Fibroblast of peridontal ligament (primary cell): ENCODE data around the gene SCYGR8.
A peak's percentile ranks its signal among the peaks of the same experiment; 100 is the strongest.
"Not testable (repeated sequence)": the region's sequence is repeated elsewhere in the genome, so short reads cannot be mapped to it uniquely, and the experiment has no call there.

Source experiments
- DNase-seq: peaks from one replicate; pipeline ENCODE4 v3.0.0-alpha.2; 2010; ENCODE audit errors: extremely low read depth

SCYGR8 gene, protein sequence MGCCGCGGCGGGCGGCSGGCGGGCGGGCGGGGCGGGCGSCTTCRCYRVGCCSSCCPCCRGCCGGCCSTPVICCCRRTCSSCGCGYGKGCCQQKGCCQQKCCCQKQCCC

DNA sequence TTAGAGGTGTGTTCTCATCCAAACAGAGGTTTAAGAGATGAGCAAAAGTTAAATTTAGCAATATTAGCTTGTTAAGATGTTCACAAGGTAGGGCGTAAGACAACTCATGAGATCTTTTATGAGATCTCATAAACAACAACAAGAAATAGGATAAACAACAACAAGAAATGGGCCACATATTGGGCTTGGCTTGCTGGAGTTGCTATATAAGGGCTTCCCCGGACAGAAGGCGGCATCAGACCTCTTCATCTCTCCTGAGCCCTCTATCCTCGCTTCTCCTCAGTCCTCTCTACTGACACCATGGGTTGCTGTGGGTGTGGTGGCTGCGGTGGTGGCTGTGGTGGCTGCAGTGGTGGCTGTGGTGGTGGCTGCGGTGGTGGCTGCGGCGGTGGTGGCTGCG lies at the start of gene SCYGR8:
TSS of gene SCYGR8 (plus strand) at position 301 of the 400 bp plus-strand sequence. CDS start at position 301, 0 bp downstream.
- DNase-seq: no peak

GRCh38 chr2:227696990-227697679 lies 48.6 kb upstream of the SCYGR8 start:
- DNase-seq: no peak

DNA sequence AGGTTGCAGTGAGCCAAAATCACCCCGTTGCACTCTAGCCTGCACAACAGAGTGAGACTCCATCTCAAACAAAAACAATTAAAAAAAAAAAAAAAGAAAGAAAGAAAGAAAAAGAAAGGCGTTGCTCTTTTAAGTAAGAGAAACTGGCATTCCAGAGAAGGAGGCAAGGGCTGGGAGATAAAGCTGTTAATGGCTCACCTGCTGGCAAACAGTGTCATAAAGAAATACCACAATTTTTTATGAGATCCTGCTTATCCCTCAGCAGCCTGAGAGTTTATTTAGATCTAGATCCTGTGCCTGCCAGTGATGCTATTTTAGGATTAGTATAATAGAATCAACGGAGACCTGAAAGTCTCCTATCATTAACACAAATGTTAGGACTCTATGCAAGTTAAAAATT lies 44.1 kb upstream of the SCYGR8 start:
- no peak for DNase-seq

DNA sequence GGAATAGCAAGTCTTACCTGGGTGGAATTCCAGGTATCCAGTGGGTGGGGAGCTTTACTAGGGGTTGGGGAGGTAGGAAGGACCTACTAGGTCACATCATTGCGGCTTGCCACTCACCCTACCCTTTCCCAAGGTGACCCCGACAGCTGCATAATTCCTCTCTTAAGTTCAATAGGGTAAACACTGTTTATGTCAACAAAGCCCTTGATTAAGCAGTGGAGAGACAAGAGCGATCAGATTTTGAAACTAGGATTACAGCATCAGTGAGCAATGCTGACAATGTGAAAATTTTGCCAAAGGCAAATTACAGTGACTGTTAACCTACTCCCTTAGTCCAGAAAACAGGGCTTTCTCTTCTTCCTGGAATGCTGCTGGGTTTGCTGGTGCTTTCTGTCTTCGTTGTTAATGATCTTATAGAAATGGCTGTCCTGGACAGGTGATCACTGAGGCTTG lies 42.4 kb upstream of the SCYGR8 start:
- peak; percentile 42 for DNase-seq

DNA sequence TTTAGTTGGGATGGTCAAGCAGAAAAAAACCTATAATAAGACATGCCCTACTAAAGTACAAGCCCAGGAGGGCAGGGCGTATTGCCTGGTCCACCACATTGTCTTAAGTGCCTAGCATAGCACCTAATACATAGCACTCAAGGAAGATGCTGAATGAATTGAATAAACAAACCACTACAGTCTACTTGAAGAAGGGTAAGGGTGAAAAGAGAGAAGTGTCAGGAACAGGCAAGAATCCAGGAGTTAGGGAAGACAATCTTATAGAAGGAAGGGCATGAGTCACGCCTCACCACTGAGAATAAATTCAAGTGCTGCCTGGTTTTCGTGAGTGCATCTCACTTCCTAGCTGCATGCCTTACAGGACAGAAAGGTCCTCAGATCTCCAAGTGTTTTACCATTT lies 41.7 kb upstream of the SCYGR8 start:
- DNase-seq: peak; percentile 16

- no peak for DNase-seq
Observed at GRCh38 chr2:227706859-227707258, 38.8 kb upstream of the SCYGR8 start.

DNA sequence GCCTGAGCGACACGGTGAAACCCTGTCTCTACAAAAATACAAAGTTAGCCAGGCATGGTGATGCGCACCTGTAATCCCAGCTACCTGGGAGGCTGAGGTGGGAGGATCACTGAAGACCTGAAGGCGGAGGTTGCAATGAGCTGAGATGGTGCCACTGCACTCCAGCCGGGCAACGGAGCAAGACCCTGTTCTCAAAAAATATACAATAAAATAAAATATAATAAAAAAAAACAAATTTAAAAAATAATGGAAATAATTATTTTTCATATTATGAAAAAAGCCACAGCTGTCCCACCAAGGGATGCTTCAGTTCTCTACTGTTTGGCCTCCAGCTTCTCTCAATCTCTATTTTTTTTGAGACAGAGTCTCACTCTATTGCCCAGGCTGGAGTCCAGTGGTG lies 38.3 kb upstream of the SCYGR8 start:
- no peak for DNase-seq

DNA sequence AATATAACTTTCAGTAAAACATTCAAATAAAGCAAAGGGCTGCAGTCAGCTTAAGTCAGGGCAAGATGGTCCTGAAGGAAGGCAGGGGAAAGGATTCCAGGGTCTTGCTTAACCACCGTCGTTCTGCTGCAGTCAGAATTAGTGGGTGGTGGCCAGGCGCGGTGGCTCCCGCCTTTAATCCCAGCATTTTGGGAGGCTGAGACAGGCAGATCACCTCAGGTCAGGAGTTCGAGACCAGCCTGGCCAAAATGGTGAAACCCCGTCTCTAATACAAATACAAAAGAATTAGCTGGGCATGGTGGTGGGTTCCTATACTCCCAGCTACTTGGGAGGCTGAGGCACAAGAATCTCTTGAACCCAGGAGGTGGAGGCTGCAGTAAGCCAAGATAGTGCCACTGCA lies 34.7 kb upstream of the SCYGR8 start:
- no peak for DNase-seq

DNA sequence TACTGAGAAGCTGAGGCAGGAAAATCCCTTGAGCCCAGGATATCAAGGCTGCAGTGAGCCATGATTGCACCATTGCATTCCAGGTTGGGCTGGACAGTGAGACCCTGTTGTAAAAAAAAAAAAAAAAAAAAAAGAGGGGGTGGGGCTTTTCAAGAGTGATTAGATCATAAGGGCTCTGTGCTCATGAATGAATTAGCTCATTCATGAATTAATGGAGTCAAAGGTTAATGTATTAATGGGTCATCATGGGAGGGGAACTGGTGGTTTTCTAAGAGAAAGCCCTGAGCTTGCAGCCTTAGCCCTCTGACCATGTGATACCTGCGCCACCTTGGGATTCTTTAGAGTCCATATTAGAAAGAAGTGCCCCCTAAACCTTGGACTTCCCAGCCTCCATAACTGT lies 32.4 kb upstream of the SCYGR8 start:
- DNase-seq: no peak

- no peak for DNase-seq
Observed at GRCh38 chr2:227716501-227716900, 29.2 kb upstream of the SCYGR8 start.

- DNase-seq: peak; percentile 86
Observed at GRCh38 chr2:227717687-227718567, 27.8 kb upstream of the SCYGR8 start, which contains the start of gene SLC19A3. SLC19A3 (minus strand) TSS chr2:227718028; CDS start chr2:227702318, 15,710 bp downstream.

DNA sequence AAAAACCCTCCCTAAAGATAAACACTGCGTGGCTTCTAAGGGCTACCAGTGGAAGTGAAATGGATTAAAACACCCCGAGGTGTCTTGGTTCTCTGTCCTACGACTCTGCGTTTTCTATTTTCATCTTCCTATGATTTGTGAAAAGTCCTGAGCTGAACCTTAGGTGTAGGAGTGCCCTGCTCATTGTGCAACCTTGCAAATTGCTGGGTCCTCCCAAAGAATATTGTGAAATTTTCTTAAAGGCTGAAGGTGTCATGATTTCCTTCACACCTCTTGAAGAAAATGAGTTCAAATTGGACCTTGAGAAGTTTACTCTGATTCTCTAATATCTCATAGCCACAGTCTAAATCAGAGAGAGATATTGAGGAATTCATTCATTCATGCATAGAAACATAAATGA lies 26.1 kb upstream of the SCYGR8 start:
- no peak for DNase-seq

DNA sequence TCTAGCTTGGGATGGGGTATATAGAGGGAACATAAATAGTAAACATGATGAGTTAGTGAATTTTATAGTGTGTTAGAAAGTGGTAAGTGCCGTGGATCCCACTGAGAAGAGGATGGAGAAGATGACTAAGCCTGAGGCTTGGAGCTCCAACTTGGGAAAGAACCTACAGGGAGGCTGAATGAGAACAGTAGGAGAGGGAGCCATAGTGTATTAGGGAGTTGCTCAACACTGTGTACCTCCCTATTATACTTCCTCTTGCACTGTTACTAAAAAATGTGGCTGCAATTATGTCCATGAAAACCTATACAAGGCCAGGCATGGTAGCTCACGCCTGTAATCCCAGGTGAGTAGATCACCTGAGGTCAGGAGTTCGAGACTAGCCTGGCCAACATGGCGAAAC lies 25.0 kb upstream of the SCYGR8 start:
- DNase-seq: no peak

- not testable (repeated sequence) for DNase-seq
Observed at GRCh38 chr2:227722821-227723220, 22.9 kb upstream of the SCYGR8 start.

DNA sequence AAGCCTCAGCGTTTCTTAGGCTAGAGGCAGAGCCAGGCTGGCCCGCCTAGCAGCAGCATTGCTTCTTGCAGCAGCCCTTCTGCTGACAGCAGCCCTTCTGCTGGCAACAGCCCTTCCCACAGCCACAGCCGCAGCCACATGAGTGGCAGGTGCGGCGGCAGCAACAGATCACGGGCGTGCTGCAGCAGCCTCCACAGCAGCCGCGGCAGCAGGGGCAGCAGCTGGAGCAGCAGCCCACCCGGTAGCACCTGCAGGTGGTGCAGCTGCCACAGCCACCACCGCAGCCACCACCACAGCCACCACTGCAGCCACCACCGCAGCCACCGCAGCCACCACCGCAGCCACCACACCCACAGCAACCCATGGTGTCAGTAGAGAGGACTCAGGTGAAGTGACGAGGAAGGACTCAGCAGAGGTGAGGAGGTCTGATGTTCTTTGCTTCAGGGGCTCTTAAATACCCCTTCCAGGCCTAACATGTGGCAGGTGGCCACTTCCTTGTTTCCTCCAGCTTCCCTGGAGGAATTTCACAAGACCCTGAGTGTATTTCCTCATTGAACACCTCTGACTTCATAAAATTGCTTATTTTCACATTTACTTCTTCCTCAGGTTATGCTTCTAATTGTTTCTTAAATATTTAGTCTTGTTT lies 21.2 kb upstream of the SCYGR8 start, which contains the start of gene SCYGR6:
TSS of gene SCYGR6 (minus strand) at position 364 of the 646 bp plus-strand sequence. CDS start at position 364, 0 bp downstream.
- no peak for DNase-seq

DNA sequence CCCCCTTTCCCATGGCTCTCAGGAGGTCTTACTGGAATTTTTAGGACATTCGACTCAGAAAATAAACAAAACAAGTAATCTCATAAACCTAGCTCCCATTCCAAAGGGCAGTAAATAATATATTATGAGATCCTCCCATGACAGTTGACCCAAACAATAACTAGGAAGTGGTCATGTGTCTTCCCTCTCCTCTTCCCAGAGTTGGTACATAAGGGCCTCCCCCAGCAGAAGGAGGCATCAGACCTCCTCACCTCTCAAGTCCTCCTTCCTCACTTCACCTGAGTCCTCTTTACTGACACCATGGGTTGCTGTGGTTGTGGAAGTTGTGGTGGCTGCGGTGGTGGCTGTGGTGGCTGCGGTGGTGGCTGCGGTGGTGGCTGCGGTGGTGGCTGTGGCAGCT lies 17.7 kb upstream of the SCYGR8 start, which contains the start of gene SCYGR7:
TSS of gene SCYGR7 (plus strand) at position 301 of the 400 bp plus-strand sequence. CDS start at position 301, 0 bp downstream.
- no peak for DNase-seq

DNA sequence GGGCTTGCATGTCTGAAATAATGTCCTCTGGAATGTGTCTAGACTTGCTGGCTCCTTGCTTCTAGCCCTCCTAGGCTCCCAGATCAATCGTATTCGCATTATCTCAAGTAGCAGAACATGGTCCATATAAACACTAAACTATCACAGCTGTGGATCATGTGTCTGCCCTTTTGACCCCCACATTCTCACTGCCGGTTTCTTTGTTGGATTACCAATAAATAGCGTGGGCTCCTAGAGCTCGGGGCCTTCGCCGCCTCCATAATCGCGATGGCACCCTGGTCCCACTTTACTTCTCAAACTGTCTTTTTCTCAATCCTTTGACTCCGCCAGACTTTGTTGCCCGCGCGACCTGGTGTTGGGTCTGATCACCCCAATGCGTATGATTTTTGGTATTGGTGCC lies 6.3 kb upstream of the SCYGR8 start:
- DNase-seq: no peak

- DNase-seq: not testable (repeated sequence)
Observed at GRCh38 chr2:227740705-227741104, 5.0 kb upstream of the SCYGR8 start.

DNA sequence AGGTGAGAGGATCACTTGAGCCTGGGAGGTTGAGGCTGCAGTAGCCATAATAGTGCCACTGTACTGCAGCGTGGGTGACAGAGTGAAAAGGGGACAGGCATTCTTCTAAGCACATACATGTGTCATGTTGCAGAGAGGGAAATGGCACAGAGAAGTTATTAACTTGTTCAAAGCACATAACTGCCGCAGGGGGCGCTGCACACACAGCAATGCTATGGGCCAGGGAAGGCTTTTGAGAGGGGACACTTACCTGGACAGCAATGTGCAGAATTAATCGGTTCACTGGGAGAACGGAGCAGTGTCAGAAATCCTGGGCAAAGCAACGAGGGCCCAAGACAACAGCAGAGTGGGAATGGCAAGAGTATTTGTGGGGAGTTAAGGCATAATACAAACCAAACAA lies 2.4 kb downstream of the SCYGR8 start:
- no peak for DNase-seq

GRCh38 chr2:227756261-227756660 lies 10.6 kb downstream of the SCYGR8 start:
- DNase-seq: not testable (repeated sequence)

GRCh38 chr2:227759411-227760118 lies 13.9 kb downstream of the SCYGR8 start:
- DNase-seq: no peak
